ENCODE measurements around the gene MEA1.
"Not testable (repeated sequence)": the region's sequence is repeated elsewhere in the genome, so short reads cannot be mapped to it uniquely, and the experiment has no call there.

The MEA1 gene

GRCh38 chr6:43013843-43014433 is at the start of gene MEA1, which contains the start of gene KLHDC3:
TSS of gene MEA1 (minus strand) at chr6:43013946. CDS start at chr6:43013813, 133 bp downstream.
TSS of gene KLHDC3 (plus strand) at chr6:43014249. CDS start at chr6:43017193, 2,944 bp downstream.
- DNase-seq (ENCODE audit: low read depth, low spot score): peak; percentile 98

DNA sequence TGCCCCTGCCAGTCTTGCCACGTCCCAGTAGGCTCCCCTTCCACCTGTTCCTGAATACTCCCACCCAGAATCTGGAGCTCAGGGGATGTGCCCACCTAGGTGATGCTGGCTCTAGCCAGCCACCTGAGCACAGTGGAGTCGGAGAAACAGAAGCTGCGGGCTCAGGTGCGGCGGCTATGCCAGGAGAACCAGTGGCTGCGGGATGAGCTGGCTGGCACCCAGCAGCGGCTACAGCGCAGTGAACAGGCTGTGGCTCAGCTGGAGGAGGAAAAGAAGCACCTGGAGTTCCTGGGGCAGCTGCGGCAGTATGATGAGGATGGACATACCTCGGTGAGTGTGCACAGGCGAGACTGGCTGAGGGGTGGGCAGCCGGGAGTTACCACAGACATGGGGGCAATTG is 49.1 kb upstream of the MEA1 start:
- no peak overlapping the region for H3K27ac ChIP-seq
- DNase-seq (ENCODE audit: low read depth, low spot score): no peak

More at GRCh38 chr6:43013843-43014433, at the start of gene MEA1, which contains the start of gene KLHDC3:
- H3K27ac ChIP-seq: peak within 1 kb of the TSS; percentile 33

GRCh38 chr6:43061861-43062260 is 48.1 kb upstream of the MEA1 start:
- H3K27ac ChIP-seq: no peak overlapping the region
- DNase-seq (ENCODE audit: low read depth, low spot score): no peak

- DNase-seq (ENCODE audit: low read depth, low spot score): no peak
- peak overlapping the region; percentile 75 for H3K27ac ChIP-seq
These were observed 47.2 kb upstream of the MEA1 start for GRCh38 chr6:43060755-43061633.

GRCh38 chr6:43060034-43060754 is 46.4 kb upstream of the MEA1 start:
- H3K27ac ChIP-seq: peak overlapping the region; percentile 75
- DNase-seq (ENCODE audit: low read depth, low spot score): peak; percentile 34

GRCh38 chr6:43059168-43060033 is 45.7 kb upstream of the MEA1 start, which contains the start of the genes KLC4 and MRPL2:
TSS of gene KLC4 (plus strand) at chr6:43059631. CDS start at chr6:43061336, 1,705 bp downstream.
TSS of gene MRPL2 (minus strand) at chr6:43059434. CDS start at chr6:43059381, 53 bp downstream.
- peak; percentile 92 for DNase-seq (ENCODE audit: low read depth, low spot score)
- H3K27ac ChIP-seq: peak within 1 kb of the TSS; percentile 75

GRCh38 chr6:43058531-43058930 is 44.8 kb upstream of the MEA1 start:
- peak overlapping the region; percentile 75 for H3K27ac ChIP-seq
- no peak for DNase-seq (ENCODE audit: low read depth, low spot score)

DNA sequence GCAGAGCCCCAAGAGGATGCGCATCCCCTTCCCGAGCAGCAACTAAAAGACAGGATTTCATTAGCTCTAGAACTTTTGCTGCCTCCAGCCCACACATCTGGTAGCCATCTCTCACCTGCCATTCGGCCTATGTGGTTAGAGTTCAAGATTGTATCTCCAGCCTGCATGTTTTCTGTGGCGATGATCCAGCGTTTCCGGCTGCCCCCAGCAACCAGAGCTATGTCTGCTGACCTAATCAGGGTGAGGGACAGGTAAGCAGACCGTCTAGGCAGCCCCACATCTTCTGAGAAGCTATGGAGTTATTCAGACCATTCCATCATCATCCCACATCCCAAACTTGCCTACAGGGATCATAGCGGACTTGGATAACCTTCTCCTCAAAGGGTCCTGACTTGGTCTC is 42.2 kb upstream of the MEA1 start:
- H3K27ac ChIP-seq: peak overlapping the region; percentile 78
- no peak for DNase-seq (ENCODE audit: low read depth, low spot score)

DNA sequence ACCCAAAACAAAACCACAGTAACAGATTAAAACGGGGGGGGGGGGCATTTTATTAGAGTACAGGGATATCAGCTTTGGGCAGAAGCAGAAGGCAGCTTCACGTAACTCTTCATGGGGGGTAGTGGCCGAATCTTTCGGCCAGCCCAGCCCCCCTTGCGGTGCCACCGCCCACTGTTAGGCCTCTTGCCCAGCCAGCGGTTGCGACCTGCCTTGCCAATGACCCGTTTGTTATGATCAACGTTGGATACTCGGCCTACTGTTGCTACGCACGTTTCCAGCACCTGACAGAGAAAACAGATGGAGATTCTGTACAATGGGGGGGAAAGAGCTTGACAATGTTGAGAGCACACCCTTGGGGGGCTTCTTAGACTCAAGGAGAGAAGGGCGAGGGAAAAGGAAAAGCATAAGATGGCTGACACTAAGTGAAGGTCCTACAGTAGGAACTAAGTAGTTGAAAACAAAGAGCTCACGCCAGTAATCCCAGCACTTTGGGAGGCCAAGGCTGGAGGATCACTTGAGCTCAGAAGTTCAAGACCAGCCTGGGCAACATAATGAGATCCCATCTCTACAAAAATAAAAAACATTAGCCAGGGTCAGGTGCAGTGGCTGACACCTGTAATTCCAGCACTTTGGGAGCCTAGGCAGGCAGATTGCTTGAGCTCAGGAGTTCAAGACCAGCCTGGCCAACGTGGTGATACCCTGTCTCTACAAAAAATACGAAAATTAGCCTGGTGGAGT is 40.6 kb upstream of the MEA1 start:
- no peak for DNase-seq (ENCODE audit: low read depth, low spot score)
- H3K27ac ChIP-seq: peak overlapping the region; percentile 78

DNA sequence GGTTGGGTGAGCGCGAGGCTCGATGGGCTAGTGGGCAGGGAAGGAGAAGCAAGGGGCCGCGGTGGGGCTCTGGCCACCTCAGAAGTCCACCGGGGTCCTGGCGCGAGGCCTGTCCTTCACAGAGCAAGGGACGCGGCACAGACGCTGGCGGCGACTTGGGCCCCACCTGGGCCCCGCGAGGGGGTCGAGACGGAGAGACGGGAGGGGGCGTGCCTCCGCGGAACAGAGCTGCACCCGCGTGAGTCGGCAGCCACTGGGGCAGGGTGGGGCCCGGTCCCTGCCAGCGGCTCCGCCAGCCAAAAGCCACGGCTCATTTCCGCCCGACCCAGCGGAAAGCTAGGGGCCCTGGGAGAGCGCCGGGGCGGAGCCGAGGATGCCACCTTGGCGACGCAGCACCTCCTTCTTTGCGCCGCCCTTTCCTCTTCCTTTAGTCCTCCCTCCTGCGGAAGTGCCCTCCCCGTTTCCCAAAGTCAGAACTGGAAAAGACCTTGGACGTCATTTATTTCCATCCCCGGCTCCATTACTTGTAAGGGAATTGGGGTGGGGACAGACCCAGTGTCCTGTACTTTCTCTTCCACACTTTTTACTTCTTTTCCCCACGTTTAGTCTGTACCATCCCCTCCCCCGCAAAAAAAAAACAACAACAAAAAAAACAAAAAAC is 39.9 kb upstream of the MEA1 start, which contains the start of gene CUL7:
TSS of gene CUL7 (minus strand) at position 307 of the 661 bp plus-strand sequence. CDS start 1,063 bp downstream, outside the sequence.
- peak within 1 kb of the TSS; percentile 78 for H3K27ac ChIP-seq
- peak; percentile 63 for DNase-seq (ENCODE audit: low read depth, low spot score)

- H3K27ac ChIP-seq: peak overlapping the region; percentile 78
- no peak for DNase-seq (ENCODE audit: low read depth, low spot score)
These were observed 39.2 kb upstream of the MEA1 start for GRCh38 chr6:43052842-43053544.

GRCh38 chr6:43052225-43052841 is 38.6 kb upstream of the MEA1 start:
- H3K27ac ChIP-seq: no peak overlapping the region
- DNase-seq (ENCODE audit: low read depth, low spot score): no peak

DNA sequence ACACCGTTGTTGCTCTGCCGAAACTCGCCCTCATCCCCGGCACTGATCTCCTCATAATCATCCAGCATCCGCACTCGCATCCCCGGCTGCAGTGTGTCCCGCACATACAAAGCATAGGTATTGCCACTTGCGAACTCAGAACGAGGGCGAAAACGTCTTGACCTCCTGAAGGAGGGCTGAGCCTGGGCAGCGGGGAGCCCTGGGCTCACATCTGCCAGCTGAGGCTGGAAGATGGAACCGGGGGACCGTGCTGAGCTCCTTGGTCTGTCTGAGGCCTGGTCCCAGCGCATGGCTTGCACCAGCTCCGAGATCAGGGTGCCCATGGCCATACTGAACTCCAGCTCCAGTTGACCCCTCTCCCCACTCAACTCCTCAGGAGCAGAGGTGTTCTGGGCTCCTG is 37.2 kb upstream of the MEA1 start:
- no peak for DNase-seq (ENCODE audit: low read depth, low spot score)
- no peak overlapping the region for H3K27ac ChIP-seq

DNA sequence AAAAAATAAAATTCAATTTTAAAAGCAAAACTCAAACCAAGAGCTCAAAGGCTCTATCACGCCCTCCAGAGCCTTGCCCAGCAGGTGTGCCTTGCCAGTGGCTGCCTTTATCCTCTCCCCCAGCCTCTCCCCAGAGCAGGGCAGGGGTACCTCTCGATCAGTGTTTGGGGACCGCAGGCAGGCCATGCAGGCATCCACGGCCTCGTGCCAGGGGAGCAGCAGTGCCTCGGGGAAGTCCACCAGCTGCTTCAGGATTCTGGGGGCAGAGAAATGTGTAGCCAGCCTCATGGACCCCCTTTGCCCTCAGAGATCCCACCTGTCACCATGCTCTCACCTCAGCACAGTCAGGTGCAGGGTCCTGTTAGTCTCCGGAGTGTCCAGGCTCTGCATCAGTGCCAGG is 34.3 kb upstream of the MEA1 start:
- no peak overlapping the region for H3K27ac ChIP-seq
- DNase-seq (ENCODE audit: low read depth, low spot score): no peak

GRCh38 chr6:43045371-43045930 is 31.7 kb upstream of the MEA1 start:
- DNase-seq (ENCODE audit: low read depth, low spot score): no peak
- H3K27ac ChIP-seq: no peak overlapping the region

DNA sequence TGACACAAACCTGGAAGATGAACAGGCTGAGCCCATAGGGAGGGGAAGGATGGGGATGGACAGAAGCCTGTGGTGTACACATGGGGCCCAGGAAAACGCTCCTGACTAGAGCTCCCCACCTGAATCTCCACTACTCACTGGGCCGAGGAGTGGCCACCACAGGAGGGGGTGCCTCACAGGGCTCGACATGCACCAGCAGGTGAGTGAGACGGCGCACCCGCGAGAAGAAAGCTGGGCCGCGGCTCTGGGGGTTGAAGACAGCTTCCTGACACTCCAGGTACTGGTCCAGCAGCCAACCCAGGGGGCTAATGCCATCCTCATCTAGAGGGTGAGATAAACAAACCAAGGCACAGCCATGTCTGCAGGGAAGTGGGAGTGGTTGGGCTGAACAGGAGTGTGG is 29.6 kb upstream of the MEA1 start:
- no peak overlapping the region for H3K27ac ChIP-seq

GRCh38 chr6:43041475-43041874 is 27.7 kb upstream of the MEA1 start:
- not testable (repeated sequence) for H3K27ac ChIP-seq; DNase-seq (ENCODE audit: low read depth, low spot score)

More for the DNA sequence above, 29.6 kb upstream of the MEA1 start:
- DNase-seq (ENCODE audit: low read depth, low spot score): no peak
